OCI-LY7 (cell line): ENCODE results near the gene ANO10. TPM values are rescaled to one million over a fixed set of nuclear protein-coding genes. Genes with fewer than 3 reads are reported as not detected.

Experiments used
- BruUV-seq: library from RNA; stranded (reverse); fragments of 400-500 nt; replicated peaks from 2 replicates; lab custom pipeline; 2021; lab: Mats Ljungman, UMichigan
- CTCF ChIA-PET: fragments of 300-600 bp; sonication (Branson Sonifier 250); formaldehyde crosslinking; loops from one replicate; lab custom pipeline; 2022; ENCODE audit warnings: antibody characterized with exemption; ENCODE audit not compliant: unreplicated experiment; lab: Charles Lee
- POLR2A ChIA-PET: fragments of 300-600 bp; sonication (Branson Sonifier 250); formaldehyde crosslinking; loops from one replicate; lab custom pipeline; 2022; ENCODE audit warnings: antibody characterized with exemption; lab: Charles Lee
- DNase-seq: peaks from one replicate; pipeline ENCODE4 v3.0.0-alpha.2; 2015; ENCODE audit warnings: low spot score
- H2AFZ ChIP-seq: fragments of 200-600 bp; sonication (generic), shearing (Covaris generic); 2 replicates; pipeline ENCODE4 v1.6.1; 2014; ENCODE audit warnings: mild to moderate bottlenecking, antibody characterized with exemption, low read length, moderate library complexity
- H3K27ac ChIP-seq: fragments of 200-600 bp; sonication (generic); 2 replicates; pipeline ENCODE4 v1.5.1; 2014; ENCODE audit warnings: mixed run types, low read depth, mild to moderate bottlenecking, moderate library complexity, low read length, inconsistent platforms; ENCODE audit not compliant: poor library complexity, severe bottlenecking
- H3K36me3 ChIP-seq: fragments of 200-600 bp; sonication (generic); 2 replicates; pipeline ENCODE4 v1.6.1; 2014; ENCODE audit warnings: mild to moderate bottlenecking, antibody characterized with exemption, low read length, moderate library complexity, mixed read lengths; ENCODE audit not compliant: insufficient read depth
- H3K4me1 ChIP-seq: fragments of 200-600 bp; sonication (generic); 2 replicates; pipeline ENCODE4 v1.5.1; 2014; ENCODE audit warnings: mild to moderate bottlenecking, low read length; ENCODE audit not compliant: insufficient read depth, poor library complexity, severe bottlenecking
- H3K4me2 ChIP-seq: fragments of 200-600 bp; sonication (generic); 2 replicates; pipeline ENCODE4 v1.6.1; 2014; ENCODE audit warnings: mild to moderate bottlenecking, low read length
- H3K4me3 ChIP-seq: fragments of 200-600 bp; sonication (generic); 2 replicates; pipeline ENCODE4 v1.5.1; 2014; ENCODE audit warnings: mild to moderate bottlenecking, low read depth, low read length; ENCODE audit not compliant: poor library complexity, severe bottlenecking
- H3K79me2 ChIP-seq: fragments of 200-600 bp; sonication (generic); 2 replicates; pipeline ENCODE4 v1.6.1; 2016; ENCODE audit warnings: low read depth, mild to moderate bottlenecking, low read length, moderate library complexity, mixed read lengths; ENCODE audit not compliant: insufficient read depth
- H3K9me2 ChIP-seq: fragments of 200-600 bp; sonication (generic); 2 replicates; pipeline ENCODE4 v1.6.1; 2016; ENCODE audit warnings: mild to moderate bottlenecking, low read length, mixed read lengths; ENCODE audit not compliant: insufficient read depth
- H3K9me3 ChIP-seq: fragments of 200-600 bp; sonication (generic); 2 replicates; pipeline ENCODE4 v1.6.1; 2014; ENCODE audit warnings: mild to moderate bottlenecking, mixed run types, low read length, mixed read lengths
- H4K20me1 ChIP-seq: fragments of 200-600 bp; sonication (generic); 2 replicates; pipeline ENCODE4 v1.6.1; 2014; ENCODE audit warnings: mild to moderate bottlenecking, antibody characterized with exemption, low read length, moderate library complexity, mixed read lengths; ENCODE audit not compliant: insufficient read depth
- EZH2phosphoT487 ChIP-seq: fragments of 200-600 bp; sonication (generic); IDR thresholded peaks from 2 replicates; pipeline ENCODE4 v1.6.1; 2018; ENCODE audit warnings: low read depth, borderline replicate concordance, mild to moderate bottlenecking, mixed run types, antibody characterized with exemption, low read length, moderate library complexity, mixed read lengths
- intact Hi-C: fragments of 100-400 bp; cut with micrococcal nuclease; formaldehyde crosslinking; loops from one replicate; pipeline ENCODE4 v1.10.0; 2022; ENCODE audit not compliant: unreplicated experiment
- total RNA-seq, 2 experiments: library from RNA; depleted of rRNA in 1 of 2; stranded (reverse); fragments of >200 nt in 1 of 2; shearing (Covaris generic) in 1 of 2; gene quantifications; 2 replicates each; pipeline ENCODE4 v1.2.3, GENCODE V29; 2014 to 2022
- TF ChIP-seq, protein P1 (sequence below): fragments of 200-600 bp; sonication (generic); conservative IDR thresholded peaks from 2 replicates; pipeline ENCODE4 v1.5.1; 2014; ENCODE audit warnings: mild to moderate bottlenecking, antibody characterized with exemption, low read length, moderate library complexity, mixed read lengths

ANO10 gene
- total RNA-seq, 2 experiments from 2014 or later, result 2.2 to 5.8 TPM

DNA sequence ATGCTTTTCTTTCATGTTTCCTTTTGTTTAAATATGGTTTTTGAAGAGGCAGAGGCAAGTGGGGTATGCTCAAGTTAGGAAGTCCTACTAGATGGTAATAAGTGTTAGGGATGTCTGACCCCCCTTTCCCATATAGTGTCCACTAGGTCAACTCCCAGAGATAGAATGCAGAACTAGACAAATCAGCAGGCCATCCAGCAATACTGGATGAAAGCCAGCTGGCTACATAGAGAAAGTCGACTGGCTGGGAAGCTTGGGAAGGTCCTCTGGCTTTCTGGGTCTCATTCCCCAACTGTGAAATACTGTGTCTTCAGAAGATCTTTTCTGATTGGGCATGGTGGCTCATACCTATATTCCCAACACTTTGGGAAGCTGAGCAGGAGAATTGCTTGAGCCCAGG lies 221.6 kb downstream of the ANO10 start:
- Histone ChIP-seq H3K27ac (no peak overlapping the region), H2AFZ (no peak overlapping the region), H3K4me2 (no peak overlapping the region), H3K9me2 (no peaks in the 10 kb centered on the region), H3K4me3 (no peak overlapping the region), H3K9me3 (no peaks in the 10 kb centered on the region), H4K20me1 (no peaks in the 10 kb centered on the region), H3K4me1 (no peaks in the 10 kb centered on the region), H3K36me3 (no peaks in the 10 kb centered on the region), H3K79me2 (no peaks in the 10 kb centered on the region)
- DNase-seq, result no peak
- no peak for TF ChIP-seq EZH2phosphoT487
- no TSS peak for BruUV-seq
- intact Hi-C loops, result no loop called here
- CTCF ChIA-PET, result no interaction called here
- POLR2A ChIA-PET, result no interaction called here

DNA sequence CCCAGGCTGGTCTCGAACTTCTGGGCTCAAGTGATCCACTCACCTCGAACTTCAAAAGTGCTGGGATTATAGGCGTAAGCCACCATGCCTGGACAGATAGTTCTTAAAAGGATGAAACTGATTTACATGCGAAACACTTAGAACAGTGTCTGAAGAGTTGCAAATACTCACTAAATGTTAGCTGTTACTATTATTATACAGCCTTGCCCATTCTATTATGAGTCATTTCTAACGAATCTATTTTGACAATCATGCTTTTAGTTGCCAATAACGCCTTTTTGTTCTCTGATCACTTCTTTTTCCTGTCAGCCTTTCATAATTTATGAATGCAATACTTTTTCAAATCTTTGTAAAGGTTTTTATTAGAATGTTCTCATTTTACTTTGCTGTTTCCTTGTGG lies 222.8 kb downstream of the ANO10 start:
- no peak for TF ChIP-seq EZH2phosphoT487
- TF ChIP-seq, protein P1, sequence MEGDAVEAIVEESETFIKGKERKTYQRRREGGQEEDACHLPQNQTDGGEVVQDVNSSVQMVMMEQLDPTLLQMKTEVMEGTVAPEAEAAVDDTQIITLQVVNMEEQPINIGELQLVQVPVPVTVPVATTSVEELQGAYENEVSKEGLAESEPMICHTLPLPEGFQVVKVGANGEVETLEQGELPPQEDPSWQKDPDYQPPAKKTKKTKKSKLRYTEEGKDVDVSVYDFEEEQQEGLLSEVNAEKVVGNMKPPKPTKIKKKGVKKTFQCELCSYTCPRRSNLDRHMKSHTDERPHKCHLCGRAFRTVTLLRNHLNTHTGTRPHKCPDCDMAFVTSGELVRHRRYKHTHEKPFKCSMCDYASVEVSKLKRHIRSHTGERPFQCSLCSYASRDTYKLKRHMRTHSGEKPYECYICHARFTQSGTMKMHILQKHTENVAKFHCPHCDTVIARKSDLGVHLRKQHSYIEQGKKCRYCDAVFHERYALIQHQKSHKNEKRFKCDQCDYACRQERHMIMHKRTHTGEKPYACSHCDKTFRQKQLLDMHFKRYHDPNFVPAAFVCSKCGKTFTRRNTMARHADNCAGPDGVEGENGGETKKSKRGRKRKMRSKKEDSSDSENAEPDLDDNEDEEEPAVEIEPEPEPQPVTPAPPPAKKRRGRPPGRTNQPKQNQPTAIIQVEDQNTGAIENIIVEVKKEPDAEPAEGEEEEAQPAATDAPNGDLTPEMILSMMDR, result no peak
- Histone ChIP-seq H3K4me3 (no peak overlapping the region), H3K9me2 (no peaks in the 10 kb centered on the region), H4K20me1 (no peaks in the 10 kb centered on the region), H3K9me3 (no peaks in the 10 kb centered on the region), H3K4me2 (no peak overlapping the region), H3K36me3 (no peaks in the 10 kb centered on the region), H3K79me2 (no peaks in the 10 kb centered on the region), H2AFZ (no peak overlapping the region), H3K27ac (no peak overlapping the region), H3K4me1 (no peaks in the 10 kb centered on the region)
- no peak for DNase-seq
- ChIA-PET POLR2A (no interaction called here), CTCF (no interaction called here)
- BruUV-seq, result no TSS peak
- intact Hi-C loops, result no loop called here

DNA sequence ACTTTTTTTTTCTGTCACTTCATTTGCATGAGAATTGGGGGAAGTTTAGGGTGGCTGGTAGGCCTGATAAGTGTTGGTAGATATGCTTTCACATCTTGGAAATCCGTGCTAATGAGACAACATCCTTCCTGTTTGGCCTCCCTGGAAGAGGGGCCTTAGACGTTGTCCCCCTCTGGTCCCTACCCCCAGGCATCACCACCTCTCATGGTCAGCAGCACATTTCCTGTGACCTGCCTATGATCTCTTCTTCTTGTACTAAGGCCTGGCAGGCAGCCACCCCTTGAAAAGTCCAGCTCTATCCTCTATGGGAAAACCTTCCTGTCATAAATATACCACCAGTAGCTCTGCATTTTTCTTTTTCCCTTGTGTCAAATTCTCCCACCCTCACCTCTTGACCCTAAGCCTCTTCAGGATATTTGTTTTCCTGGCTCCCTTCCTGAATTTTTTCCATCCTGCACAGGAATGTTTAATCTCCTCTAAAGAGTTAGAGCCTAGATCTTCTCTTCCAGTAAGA lies 227.7 kb downstream of the ANO10 start:
- no peak overlapping the region for H3K4me2 ChIP-seq
- intact Hi-C loops, result no loop called here
- H3K9me2 ChIP-seq, result no peaks in the 10 kb centered on the region
- H4K20me1 ChIP-seq, result no peaks in the 10 kb centered on the region
- no peaks in the 10 kb centered on the region for H3K4me1 ChIP-seq
- no peak for DNase-seq
- H3K4me3 ChIP-seq, result no peak overlapping the region
- H2AFZ ChIP-seq, result no peak overlapping the region
- ChIA-PET POLR2A (no interaction called here), CTCF (no interaction called here)
- no peak overlapping the region for H3K27ac ChIP-seq
- H3K36me3 ChIP-seq, result no peaks in the 10 kb centered on the region
- TF ChIP-seq, protein P1, result no peak
- no peak for TF ChIP-seq EZH2phosphoT487
- H3K79me2 ChIP-seq, result no peaks in the 10 kb centered on the region
- BruUV-seq, result no TSS peak
- H3K9me3 ChIP-seq, result no peaks in the 10 kb centered on the region
